ENCODE data around the gene APBA1.
"Not testable (repeated sequence)": the region's sequence is repeated elsewhere in the genome, so short reads cannot be mapped to it uniquely, and the experiment has no call there.

The APBA1 gene

GRCh38 chr9:69442486-69442885, 229.7 kb downstream of the APBA1 start:
- no peak for DNase-seq (ENCODE audit: low spot score)

- not testable (repeated sequence) for DNase-seq (ENCODE audit: low spot score)
Observed at GRCh38 chr9:69440254-69440955, 231.8 kb downstream of the APBA1 start.

- DNase-seq (ENCODE audit: low spot score): not testable (repeated sequence)
Observed at GRCh38 chr9:69439654-69440053, 232.5 kb downstream of the APBA1 start.

GRCh38 chr9:69433968-69434367, 238.2 kb downstream of the APBA1 start:
- no peak for DNase-seq (ENCODE audit: low spot score)

GRCh38 chr9:69433392-69433791, 238.8 kb downstream of the APBA1 start:
- DNase-seq (ENCODE audit: low spot score): no peak

- DNase-seq (ENCODE audit: low spot score): no peak
Observed at GRCh38 chr9:69432623-69433022, 239.5 kb downstream of the APBA1 start.

GRCh38 chr9:69431777-69432176, 240.4 kb downstream of the APBA1 start:
- DNase-seq (ENCODE audit: low spot score): no peak

- DNase-seq (ENCODE audit: low spot score): no peak
Observed at GRCh38 chr9:69431203-69431602, 241.0 kb downstream of the APBA1 start.

GRCh38 chr9:69430206-69430605, 242.0 kb downstream of the APBA1 start:
- DNase-seq (ENCODE audit: low spot score): no peak

- DNase-seq (ENCODE audit: low spot score): no peak
Observed at GRCh38 chr9:69429281-69429680, 242.9 kb downstream of the APBA1 start.

- no peak for DNase-seq (ENCODE audit: low spot score)
Observed at GRCh38 chr9:69428017-69428785, 244.0 kb downstream of the APBA1 start.

- no peak for DNase-seq (ENCODE audit: low spot score)
Observed at GRCh38 chr9:69427286-69427685, 244.9 kb downstream of the APBA1 start.

GRCh38 chr9:69425136-69425801, 246.9 kb downstream of the APBA1 start:
- no peak for DNase-seq (ENCODE audit: low spot score)

GRCh38 chr9:69421908-69422801, 250.0 kb downstream of the APBA1 start:
- peak; percentile 68 for DNase-seq (ENCODE audit: low spot score)

GRCh38 chr9:69420611-69421270, 251.4 kb downstream of the APBA1 start:
- no peak for DNase-seq (ENCODE audit: low spot score)

- DNase-seq (ENCODE audit: low spot score): peak; percentile 52
Observed at GRCh38 chr9:69412741-69413150, 259.4 kb downstream of the APBA1 start.

- no peak for DNase-seq (ENCODE audit: low spot score)
Observed at GRCh38 chr9:69411931-69412740, 260.0 kb downstream of the APBA1 start.

GRCh38 chr9:69411246-69411645, 260.9 kb downstream of the APBA1 start:
- no peak for DNase-seq (ENCODE audit: low spot score)

GRCh38 chr9:69409936-69410335, 262.2 kb downstream of the APBA1 start:
- DNase-seq (ENCODE audit: low spot score): not testable (repeated sequence)

- no peak for DNase-seq (ENCODE audit: low spot score)
Observed at GRCh38 chr9:69400470-69400869, 271.7 kb downstream of the APBA1 start.
